ENCODE data around the gene WDR54.

- TF ChIP-seq, protein P1, sequence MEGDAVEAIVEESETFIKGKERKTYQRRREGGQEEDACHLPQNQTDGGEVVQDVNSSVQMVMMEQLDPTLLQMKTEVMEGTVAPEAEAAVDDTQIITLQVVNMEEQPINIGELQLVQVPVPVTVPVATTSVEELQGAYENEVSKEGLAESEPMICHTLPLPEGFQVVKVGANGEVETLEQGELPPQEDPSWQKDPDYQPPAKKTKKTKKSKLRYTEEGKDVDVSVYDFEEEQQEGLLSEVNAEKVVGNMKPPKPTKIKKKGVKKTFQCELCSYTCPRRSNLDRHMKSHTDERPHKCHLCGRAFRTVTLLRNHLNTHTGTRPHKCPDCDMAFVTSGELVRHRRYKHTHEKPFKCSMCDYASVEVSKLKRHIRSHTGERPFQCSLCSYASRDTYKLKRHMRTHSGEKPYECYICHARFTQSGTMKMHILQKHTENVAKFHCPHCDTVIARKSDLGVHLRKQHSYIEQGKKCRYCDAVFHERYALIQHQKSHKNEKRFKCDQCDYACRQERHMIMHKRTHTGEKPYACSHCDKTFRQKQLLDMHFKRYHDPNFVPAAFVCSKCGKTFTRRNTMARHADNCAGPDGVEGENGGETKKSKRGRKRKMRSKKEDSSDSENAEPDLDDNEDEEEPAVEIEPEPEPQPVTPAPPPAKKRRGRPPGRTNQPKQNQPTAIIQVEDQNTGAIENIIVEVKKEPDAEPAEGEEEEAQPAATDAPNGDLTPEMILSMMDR (conservative IDR thresholded peaks at IDR 0.05): no peak
- TF ChIP-seq EZH2 (IDR thresholded peaks at IDR 0.05; ENCODE audit: low read depth): no peak
Measured at GRCh38 chr2:74414881-74415761, 6.4 kb upstream of the WDR54 start.

Measured in PC-9 (cell line).